BE2C (cell line): Measurements from ENCODE around the gene P2RX6.

Experiments used
- DNase-seq: peaks from one replicate; pipeline ENCODE4 v3.0.0-alpha.2; 2020
- H3K27me3 ChIP-seq: fragments of 250-450 bp; sonication (Bioruptor Pico); 2 replicates; pipeline ENCODE4 v1.5.1; 2020; ENCODE audit warnings: mild to moderate bottlenecking
- H3K36me3 ChIP-seq: fragments of 250-450 bp; sonication (Bioruptor Pico); 2 replicates; pipeline ENCODE4 v1.5.1; 2020; ENCODE audit warnings: mild to moderate bottlenecking
- H3K4me1 ChIP-seq: fragments of 250-450 bp; sonication (Bioruptor Pico); 2 replicates; pipeline ENCODE4 v1.5.1; 2020
- H3K4me3 ChIP-seq: 2 replicates; pipeline ENCODE4 v1.5.1; 2011; ENCODE audit warnings: low read depth, low read length
- H3K9me3 ChIP-seq: fragments of 250-450 bp; sonication (Bioruptor Pico); 2 replicates; pipeline ENCODE4 v1.5.1; 2020
- CTCF ChIP-seq: IDR thresholded peaks from 2 replicates; pipeline ENCODE4 v1.5.1; 2012; ENCODE audit warnings: mild to moderate bottlenecking, low read depth, low read length

P2RX6 gene

GRCh38 chr22:20990184-20991180 is 24.5 kb upstream of the P2RX6 start:
- Histone ChIP-seq H3K27me3 (no peaks in the 10 kb centered on the region), H3K9me3 (no peaks in the 10 kb centered on the region), H3K4me3 (no peak overlapping the region), H3K4me1 (no peaks in the 10 kb centered on the region), H3K36me3 (peaks cover 41% of the 10 kb centered on the region)
- DNase-seq, result no peak
- no peak for TF ChIP-seq CTCF

- no peak for TF ChIP-seq CTCF
- no peak for DNase-seq
- H3K36me3 ChIP-seq, result peaks cover 46% of the 10 kb centered on the region
- H3K4me3 ChIP-seq, result no peak overlapping the region
- no peaks in the 10 kb centered on the region for H3K4me1 ChIP-seq
- no peaks in the 10 kb centered on the region for H3K9me3 ChIP-seq
- H3K27me3 ChIP-seq, result no peaks in the 10 kb centered on the region
Measured at GRCh38 chr22:20991252-20992055, 23.5 kb upstream of the P2RX6 start.

- no peak for TF ChIP-seq CTCF
- H3K4me1 ChIP-seq, result no peaks in the 10 kb centered on the region
- H3K9me3 ChIP-seq, result no peaks in the 10 kb centered on the region
- H3K36me3 ChIP-seq, result peaks cover 45% of the 10 kb centered on the region
- no peak for DNase-seq
- no peak overlapping the region for H3K4me3 ChIP-seq
- H3K27me3 ChIP-seq, result no peaks in the 10 kb centered on the region
Measured at GRCh38 chr22:20992056-20992442, 22.9 kb upstream of the P2RX6 start.

- no peak for TF ChIP-seq CTCF
- H3K4me1 ChIP-seq, result no peaks in the 10 kb centered on the region
- H3K27me3 ChIP-seq, result no peaks in the 10 kb centered on the region
Measured at GRCh38 chr22:20992456-20993303, 22.3 kb upstream of the P2RX6 start.

GRCh38 chr22:20993304-20994127 is 21.4 kb upstream of the P2RX6 start:
- Histone ChIP-seq H3K4me3 (no peak overlapping the region), H3K4me1 (no peaks in the 10 kb centered on the region), H3K36me3 (peaks cover 58% of the 10 kb centered on the region), H3K27me3 (no peaks in the 10 kb centered on the region), H3K9me3 (no peaks in the 10 kb centered on the region)
- no peak for TF ChIP-seq CTCF
- DNase-seq, result no peak

More at GRCh38 chr22:20992456-20993303, 22.3 kb upstream of the P2RX6 start:
- Histone ChIP-seq H3K36me3 (peaks cover 50% of the 10 kb centered on the region), H3K9me3 (no peaks in the 10 kb centered on the region), H3K4me3 (no peak overlapping the region)
- no peak for DNase-seq
